ENCODE data around the gene PRIM2. TPM values are rescaled to one million over a fixed set of nuclear protein-coding genes. Genes with fewer than 3 reads are reported as not detected.
"Not testable (repeated sequence)": the region's sequence is repeated elsewhere in the genome, so short reads cannot be mapped to it uniquely, and the experiment has no call there.

The PRIM2 gene
- total RNA-seq, 4 donors from 2014 or later: 11.0 to 16.2 (median 13.3) TPM

- WGBS, 2 donors: 67 to 76% methylated on average over 6 of the region's 6 CpGs
- intact Hi-C loops (cut with DNase I); H3K27me3 ChIP-seq: not testable (repeated sequence)
Observed at GRCh38 chr6:57671937-57672627, 354.7 kb downstream of the PRIM2 start.

GRCh38 chr6:57673281-57673680 is 355.9 kb downstream of the PRIM2 start:
- 61 to 62% methylated on average over 1 of the region's 1 CpG for WGBS, 2 donors

More at GRCh38 chr6:57671937-57672627, 354.7 kb downstream of the PRIM2 start:
- H3K4me3 ChIP-seq (replicated peaks in 1 of 3); DNase-seq; H3K36me3 ChIP-seq; H3K27ac ChIP-seq; H3K9me3 ChIP-seq; H3K4me1 ChIP-seq: not testable (repeated sequence)

GRCh38 chr6:57675386-57675785 is 358.0 kb downstream of the PRIM2 start:
- DNase-seq; H3K4me1 ChIP-seq; H3K27ac ChIP-seq; H3K27me3 ChIP-seq; H3K9me3 ChIP-seq; H3K4me3 ChIP-seq (replicated peaks in 1 of 3); H3K36me3 ChIP-seq; intact Hi-C loops (cut with DNase I): not testable (repeated sequence)
- 84 to 91% methylated on average over 4 of the region's 4 CpGs for WGBS, 2 donors

More at GRCh38 chr6:57673281-57673680, 355.9 kb downstream of the PRIM2 start:
- H3K4me1 ChIP-seq; H3K27ac ChIP-seq; H3K36me3 ChIP-seq; intact Hi-C loops (cut with DNase I); H3K9me3 ChIP-seq; DNase-seq; H3K27me3 ChIP-seq; H3K4me3 ChIP-seq (replicated peaks in 1 of 3): not testable (repeated sequence)

GRCh38 chr6:57696382-57696781 is 379.0 kb downstream of the PRIM2 start:
- H3K36me3 ChIP-seq; H3K4me3 ChIP-seq (replicated peaks in 1 of 3); DNase-seq; H3K27me3 ChIP-seq; H3K9me3 ChIP-seq; H3K4me1 ChIP-seq; intact Hi-C loops (cut with DNase I); H3K27ac ChIP-seq: not testable (repeated sequence)
- WGBS, 2 donors: 45 to 54% methylated on average over 1 of the region's 1 CpG

MicroRNA genes within 50 kb of the gene (microRNA counts, 767-probe panel; counts per million panel counts)
- 0 to 2,016 counts per million in 2 donors for microRNA hsa-miR-548u

Small RNA genes within 50 kb of the gene (microRNA-seq; reads per million reads assigned to microRNA genes)
- not detected for gene MIR548U

Small RNA genes within 50 kb of the gene (small RNA-seq; reads per million reads assigned to genes)
- not detected for gene MIR548U

Other genes starting within 250 kb of the PRIM2 start
- 100 to 1,000 TPM in 1 of 4 donors, 10 to 100 TPM in 3; 71.7 to 126 (median 85.6) TPM for gene ZNF451, start 227.4 kb upstream of the PRIM2 start, total RNA-seq
- 10 to 100 TPM in 3 of 4 donors, 1 to 10 TPM in 1; 9.5 to 11.5 (median 10.9) TPM for gene BAG2, start 145.3 kb upstream of the PRIM2 start, total RNA-seq
- gene RAB23, start 95.3 kb upstream of the PRIM2 start, total RNA-seq: 10 to 100 TPM; 19.6 to 38.9 (median 27.9) TPM

Data from thyroid gland (tissue), 4 donors.